A549 (cell line): Measurements from ENCODE around the gene AKAP17A.

Experiments
- CTCF ChIP-seq: fragments of >200 bp; sonication (Bioruptor Twin); formaldehyde crosslinking; IDR thresholded peaks from 3 replicates; pipeline ENCODE4 v1.5.1; 2016
- MYC ChIP-seq: IDR thresholded peaks from 2 replicates; pipeline ENCODE4 v1.6.1; 2012; ENCODE audit warnings: mild to moderate bottlenecking, inconsistent platforms, low read length, improper control_type of control experiment, borderline replicate concordance
- RAD21 ChIP-seq, 2 experiments: fragments of >200 bp in 1 of 2; sonication (Bioruptor Twin) in 1 of 2; formaldehyde crosslinking in 1 of 2; IDR thresholded peaks in 1 of 2; conservative IDR thresholded peaks in 1 of 2; 2 replicates in 1 of 2; 3 replicates in 1 of 2; pipeline ENCODE4 v1.6.1; 2012 to 2018; ENCODE audit warnings: inconsistent platforms in 1 of 2
- RCOR1 ChIP-seq: fragments of 150-350 bp; IDR thresholded peaks from 2 replicates; pipeline ENCODE4 v1.6.1; 2014; ENCODE audit warnings: antibody characterized with exemption, low read length, low read depth

- TF ChIP-seq CTCF (no peak), RAD21 (conservative IDR thresholded peaks at IDR 0.05 in 1 of 2, IDR thresholded peaks at IDR 0.05 in 1 of 2) (no peak), MYC (no peak), RCOR1 (no peak)
These were observed 5.4 kb downstream of the AKAP17A start for GRCh38 chrX:1596676-1597344.
